GM12878 (cell line): ENCODE measurements around the gene ZNF628. TPM values are rescaled to one million over a fixed set of nuclear protein-coding genes. Genes with fewer than 3 reads are reported as not detected.
A peak's percentile ranks its signal among the peaks of the same experiment; 100 is the strongest.

Experiments used
- ATAC-seq: fragments of 200-7000 bp; cut with Tn5 transposase; 3 replicates; pipeline ENCODE4 v1.9.1; 2020; ENCODE audit warnings: mild to moderate bottlenecking, moderate library complexity
- BruUV-seq: library from RNA; stranded (reverse); fragments of 400-500 nt; replicated peaks from 2 replicates; lab custom pipeline; 2021; lab: Mats Ljungman, UMichigan
- CTCF ChIA-PET: fragments of 300-600 bp; sonication (Branson Sonifier 250); formaldehyde crosslinking; extraction: SDS; loops from one replicate; lab custom pipeline; 2021; ENCODE audit warnings: inconsistent platforms; lab: Yijun Ruan, JAX
- POLR2A ChIA-PET: fragments of 350-600 bp; formaldehyde crosslinking; extraction: SDS; loops from one replicate; lab custom pipeline; 2021; ENCODE audit warnings: inconsistent platforms; lab: Charles Lee
- RAD21 ChIA-PET: fragments of 300-600 bp; sonication (Branson Sonifier 250); formaldehyde crosslinking; loops from one replicate; lab custom pipeline; 2023; ENCODE audit warnings: antibody characterized with exemption; ENCODE audit not compliant: unreplicated experiment; lab: Charles Lee
- SMC1A ChIA-PET: fragments of 300-600 bp; sonication (Branson Sonifier 250); formaldehyde crosslinking; loops from one replicate; lab custom pipeline; 2023; ENCODE audit not compliant: unreplicated experiment, uncharacterized antibody; lab: Charles Lee
- DNase-seq: peaks from one replicate; pipeline ENCODE4 v3.0.0-alpha.2; 2011; ENCODE audit warnings: low read depth, low spot score
- FAIRE-seq: peaks from 3 replicates; lab custom pipeline; 2011; peaks lifted over from hg19 to GRCh38; lab: Jason Lieb, UNC
- H2AFZ ChIP-seq: 2 replicates; pipeline ENCODE4 v1.6.0; 2011; ENCODE audit warnings: low read depth, low read length, control low read depth; ENCODE audit not compliant: control insufficient read depth
- H3K27ac ChIP-seq: 2 replicates; pipeline ENCODE4 v1.5.1; 2011; ENCODE audit warnings: control low read depth; ENCODE audit not compliant: control insufficient read depth, insufficient read depth
- H3K27me3 ChIP-seq, 2 experiments: replicated peaks in 1 of 2; 2 replicates each; pipeline versions ENCODE4 v1.6.0 to v1.6.1; 2011; ENCODE audit warnings: low read length in 1 of 2; ENCODE audit not compliant: control insufficient read depth in 2 of 2, insufficient read depth in 2 of 2
- H3K36me3 ChIP-seq, 2 experiments: 2 replicates each; pipeline ENCODE4 v1.5.1; 2011; ENCODE audit warnings: low read length in 1 of 2; ENCODE audit not compliant: control insufficient read depth in 2 of 2, insufficient read depth in 2 of 2
- H3K4me1 ChIP-seq: 2 replicates; pipeline ENCODE4 v1.6.1; 2011; ENCODE audit warnings: mild to moderate bottlenecking, low read length, moderate library complexity, mixed read lengths; ENCODE audit not compliant: control insufficient read depth, insufficient read depth
- H3K4me2 ChIP-seq: 2 replicates; pipeline ENCODE4 v1.6.0; 2011; ENCODE audit warnings: control low read depth; ENCODE audit not compliant: control insufficient read depth, insufficient read depth
- H3K4me3 ChIP-seq: fragments of 200-600 bp; sonication (generic); 2 replicates; pipeline ENCODE4 v1.5.1; 2016
- H3K79me2 ChIP-seq: 2 replicates; pipeline ENCODE4 v1.6.0; 2011; ENCODE audit warnings: low read length; ENCODE audit not compliant: control insufficient read depth, insufficient read depth
- H3K9ac ChIP-seq: 2 replicates; pipeline ENCODE4 v1.8.0; 2011; ENCODE audit warnings: low read length, control low read depth, mixed read lengths; ENCODE audit not compliant: control insufficient read depth, insufficient read depth
- H3K9me3 ChIP-seq: replicated peaks from 3 replicates; pipeline ENCODE4 v1.5.1; 2011; ENCODE audit warnings: mild to moderate bottlenecking, low read length; ENCODE audit not compliant: control insufficient read depth, insufficient read depth
- H4K20me1 ChIP-seq: 2 replicates; pipeline ENCODE4 v1.6.0; 2011; ENCODE audit not compliant: control insufficient read depth, insufficient read depth
- CHD4 ChIP-seq: fragments of 200-600 bp; sonication (generic); IDR thresholded peaks from 2 replicates; pipeline ENCODE4 v1.6.1; 2016; ENCODE audit warnings: mild to moderate bottlenecking
- CREB1 ChIP-seq: IDR thresholded peaks from 2 replicates; pipeline ENCODE4 v1.6.1; 2012; ENCODE audit warnings: low read depth, mild to moderate bottlenecking, inconsistent platforms
- ELK1 ChIP-seq: IDR thresholded peaks from 2 replicates; pipeline ENCODE4 v1.6.1; 2012; ENCODE audit warnings: low read depth, low read length, improper control_type of control experiment
- ETV6 ChIP-seq, 2 experiments: fragments of 450-650 bp in 1 of 2; IDR thresholded peaks in 1 of 2; conservative IDR thresholded peaks in 1 of 2; 2 replicates each; pipeline ENCODE4 v1.6.1; 2014; ENCODE audit warnings: antibody characterized with exemption in 1 of 2, borderline replicate concordance in 1 of 2, low read depth in 1 of 2, mild to moderate bottlenecking in 1 of 2, moderate library complexity in 1 of 2
- GATAD2B ChIP-seq: fragments of 450-650 bp; conservative IDR thresholded peaks from 2 replicates; pipeline ENCODE4 v1.6.1; 2017; ENCODE audit warnings: low read depth, mild to moderate bottlenecking, moderate library complexity
- HDAC6 ChIP-seq: fragments of 200-600 bp; sonication (generic); IDR thresholded peaks from one replicate; pipeline ENCODE4 v1.8.0; 2017; ENCODE audit warnings: antibody characterized with exemption; ENCODE audit not compliant: unreplicated experiment
- HDGF ChIP-seq: fragments of 450-650 bp; IDR thresholded peaks from 2 replicates; pipeline ENCODE4 v1.6.1; 2016; ENCODE audit warnings: antibody characterized with exemption
- NBN ChIP-seq: fragments of 450-650 bp; IDR thresholded peaks from 2 replicates; pipeline ENCODE4 v1.6.1; 2016
- NRF1 ChIP-seq: conservative IDR thresholded peaks from 2 replicates; pipeline ENCODE4 v1.6.1; 2011; ENCODE audit warnings: mild to moderate bottlenecking, low read depth, low read length, improper control_type of control experiment
- SPI1 ChIP-seq: IDR thresholded peaks from 2 replicates; pipeline ENCODE4 v1.6.1; 2011; ENCODE audit warnings: low read depth, mild to moderate bottlenecking, low read length, moderate library complexity, borderline replicate concordance; ENCODE audit not compliant: insufficient read depth
- TCF12 ChIP-seq: IDR thresholded peaks from 2 replicates; pipeline ENCODE4 v1.6.1; 2011; ENCODE audit warnings: low read depth, mild to moderate bottlenecking, low read length
- ZBTB40 ChIP-seq: fragments of 450-650 bp; IDR thresholded peaks from 2 replicates; pipeline ENCODE4 v1.6.1; 2016; ENCODE audit warnings: mild to moderate bottlenecking, moderate library complexity, borderline replicate concordance
- WGBS: methylation state at CpG from one replicate; pipeline ENCODE4 v1.1.6; 2016; ENCODE audit warnings: low lambda C conversion rate; ENCODE audit not compliant: insufficient replicate concordance, insufficient coverage; ENCODE audit errors: missing lambda C conversion rate; 5-methylcytosine and 5-hydroxymethylcytosine counted together
- in situ Hi-C: fragments of 300-500 bp; cut with MboI; formaldehyde crosslinking; loops from 9 replicates; pipeline ENCODE4 v1.14.3; 2018; ENCODE audit warnings: mixed read lengths
- intact Hi-C: fragments of 100-400 bp; cut with micrococcal nuclease; formaldehyde crosslinking; loops from one replicate; pipeline ENCODE4 v1.14.2; 2022; ENCODE audit not compliant: unreplicated experiment
- polyA plus RNA-seq, 11 experiments: library from polyadenylated mRNA; depleted of rRNA in 4 of 11; unstranded in 6 of 11; stranded (reverse) in 5 of 11; fragments of >200 nt; fragmentation: Nextera tagmentation in 4 of 11; fragmentation: Illumina TruSeq in 1 of 11; extraction: Ambion mirVana in 4 of 11; extraction: Trizol in 1 of 11; gene quantifications; 1 replicate in 1 of 11; 2 replicates in 10 of 11; pipeline versions ENCODE4 v1.2.1 to v1.2.3, GENCODE V29; 2011 to 2016; ENCODE audit warnings: inconsistent platforms in 2 of 11, missing spikeins in 2 of 11, low read depth in 1 of 11
- total RNA-seq, 4 experiments: library from RNA; depleted of rRNA in 3 of 4; stranded (reverse); fragments of >200 nt in 3 of 4; fragmentation: Illumina TruSeq in 1 of 4; extraction: Trizol in 1 of 4; gene quantifications; 2 replicates each; pipeline versions ENCODE4 v1.2.1 to v1.2.3, GENCODE V29; 2013 to 2021
- TF ChIP-seq, protein P1 (sequence below): IDR thresholded peaks from 2 replicates; pipeline ENCODE4 v1.6.1; 2012; ENCODE audit warnings: mild to moderate bottlenecking, low read depth, low read length

ZNF628 gene
- total and polyA plus RNA-seq, 10 of the 15 experiments (the other 5 are each of a cell fraction or from before 2014, with no cell fraction given) = 0.04 to 11.3 (median 1.6) TPM; not detected in 1

DNA sequence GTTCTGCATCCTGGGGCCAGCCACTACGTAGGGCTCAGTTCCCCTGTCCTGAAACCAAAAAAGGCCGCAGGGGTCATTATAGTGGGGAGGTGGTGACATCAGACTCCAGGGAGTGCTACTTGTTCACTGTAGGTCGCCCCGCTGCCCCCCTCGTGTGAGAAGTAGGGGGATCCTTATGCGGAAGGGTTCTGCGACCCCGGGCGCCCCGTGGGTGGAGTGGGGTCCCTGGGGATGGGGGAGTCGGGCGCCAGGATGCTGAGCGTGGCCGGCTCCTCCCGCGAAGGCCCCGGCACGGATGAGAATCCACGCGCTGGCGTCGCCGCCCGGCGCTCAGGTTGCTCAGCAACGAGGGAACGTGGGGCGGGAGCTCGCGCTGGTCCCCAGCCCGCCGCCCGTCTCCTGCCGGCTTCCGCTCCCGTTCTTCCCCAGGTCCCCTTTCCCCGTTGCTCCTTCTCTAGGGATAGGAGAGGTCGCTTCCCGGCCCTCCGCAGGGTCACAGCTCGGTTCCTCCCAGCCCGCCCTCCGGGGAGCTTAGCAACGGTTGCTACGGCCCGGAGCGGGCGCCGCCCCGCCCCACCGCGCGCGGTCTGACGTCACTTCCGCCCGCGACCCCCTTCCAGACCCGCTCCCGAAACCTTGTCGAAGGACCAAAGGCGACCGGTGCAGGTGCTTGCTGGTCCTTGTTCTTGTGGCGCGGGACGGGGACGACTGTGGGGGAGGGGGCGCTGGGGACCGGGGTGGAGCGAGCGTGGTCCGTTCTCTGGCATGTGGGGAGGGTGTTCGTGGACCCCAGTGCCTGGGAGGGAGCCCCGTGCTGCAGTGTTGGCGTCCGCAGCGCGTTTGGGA lies 8.4 kb downstream of the ZNF628 start, which contains the start of gene NAT14:
Gene NAT14 (plus strand): TSS at position 596 of the 846 bp plus-strand sequence. CDS start 521 bp downstream, outside the sequence.
- FAIRE-seq (peak; percentile 76), DNase-seq (no peak), ATAC-seq (peak; percentile 85)
- H3K4me2 ChIP-seq = peak within 1 kb of the TSS; percentile 68
- H3K27me3 ChIP-seq = no peaks in the 10 kb centered on the region
- SMC1A ChIA-PET = interaction anchor here (0.9 to 1.6 kb wide), 4 partner anchors 8 to 115 kb away, joined by 3 to 7 read pairs (median 4); partner anchors contain the start of genes FIZ1 and ZNF628
- WGBS = 2% methylated on average over 54 of the region's 78 CpGs
- H4K20me1 ChIP-seq = no peaks in the 10 kb centered on the region
- H3K4me1 ChIP-seq = peaks cover 8% of the 10 kb centered on the region
- CTCF ChIA-PET = interaction anchor here (0.5 to 1.7 kb wide), 6 partner anchors 8 to 769 kb away, joined by 3 to 16 read pairs (median 4); partner anchors contain the start of genes ISOC2 and ZNF628
- peak within 1 kb of the TSS; percentile 86 for H2AFZ ChIP-seq
- H3K9ac ChIP-seq = peak within 1 kb of the TSS; percentile 78
- peak within 1 kb of the TSS; percentile 58; the same call in 1 of the 2 replicates for H3K27ac ChIP-seq
- intact Hi-C loops (no loop called here), in situ Hi-C loops (no loop called here)
- peak within 1 kb of the TSS; percentile 78 for H3K4me3 ChIP-seq
- H3K9me3 ChIP-seq = no peaks in the 10 kb centered on the region
- RAD21 ChIA-PET = interaction anchor here (1.0 to 1.3 kb wide), 5 partner anchors 9 to 146 kb away, joined by 3 to 10 read pairs (median 3); partner anchors contain the start of genes ISOC2 and ZNF628
- BruUV-seq = no TSS peak
- POLR2A ChIA-PET = interaction anchor here (0.6 to 1.0 kb wide), 3 partner anchors 19 to 228 kb away, joined by 3 to 4 read pairs (median 3); no protein-coding TSS in a partner anchor
- H3K79me2 ChIP-seq = no peaks in the 10 kb centered on the region; the same call in 1 of the 2 replicates
- H3K36me3 ChIP-seq = peaks cover 0 to 9% of the 10 kb centered on the region in 2 experiments; a peak in 2 of 4 replicates
- TF ChIP-seq, protein P1, sequence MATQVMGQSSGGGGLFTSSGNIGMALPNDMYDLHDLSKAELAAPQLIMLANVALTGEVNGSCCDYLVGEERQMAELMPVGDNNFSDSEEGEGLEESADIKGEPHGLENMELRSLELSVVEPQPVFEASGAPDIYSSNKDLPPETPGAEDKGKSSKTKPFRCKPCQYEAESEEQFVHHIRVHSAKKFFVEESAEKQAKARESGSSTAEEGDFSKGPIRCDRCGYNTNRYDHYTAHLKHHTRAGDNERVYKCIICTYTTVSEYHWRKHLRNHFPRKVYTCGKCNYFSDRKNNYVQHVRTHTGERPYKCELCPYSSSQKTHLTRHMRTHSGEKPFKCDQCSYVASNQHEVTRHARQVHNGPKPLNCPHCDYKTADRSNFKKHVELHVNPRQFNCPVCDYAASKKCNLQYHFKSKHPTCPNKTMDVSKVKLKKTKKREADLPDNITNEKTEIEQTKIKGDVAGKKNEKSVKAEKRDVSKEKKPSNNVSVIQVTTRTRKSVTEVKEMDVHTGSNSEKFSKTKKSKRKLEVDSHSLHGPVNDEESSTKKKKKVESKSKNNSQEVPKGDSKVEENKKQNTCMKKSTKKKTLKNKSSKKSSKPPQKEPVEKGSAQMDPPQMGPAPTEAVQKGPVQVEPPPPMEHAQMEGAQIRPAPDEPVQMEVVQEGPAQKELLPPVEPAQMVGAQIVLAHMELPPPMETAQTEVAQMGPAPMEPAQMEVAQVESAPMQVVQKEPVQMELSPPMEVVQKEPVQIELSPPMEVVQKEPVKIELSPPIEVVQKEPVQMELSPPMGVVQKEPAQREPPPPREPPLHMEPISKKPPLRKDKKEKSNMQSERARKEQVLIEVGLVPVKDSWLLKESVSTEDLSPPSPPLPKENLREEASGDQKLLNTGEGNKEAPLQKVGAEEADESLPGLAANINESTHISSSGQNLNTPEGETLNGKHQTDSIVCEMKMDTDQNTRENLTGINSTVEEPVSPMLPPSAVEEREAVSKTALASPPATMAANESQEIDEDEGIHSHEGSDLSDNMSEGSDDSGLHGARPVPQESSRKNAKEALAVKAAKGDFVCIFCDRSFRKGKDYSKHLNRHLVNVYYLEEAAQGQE = no peak
- TF ChIP-seq HDAC6 (no peak), ZBTB40 (peak; percentile 73), CREB1 (peak; percentile 88), NRF1 (no peak), NBN (0 out of 2 replicates have a peak, but pooled peaks have one; percentile 42), CHD4 (no peak), ELK1 (peak; percentile 73; the same call in 1 of the 2 replicates), GATAD2B (no peak), ETV6 (conservative IDR thresholded peaks at IDR 0.05 in 1 of 2, IDR thresholded peaks at IDR 0.05 in 1 of 2; ENCODE audit: borderline replicate concordance in 1 of 2, low read depth in 1 of 2) (no peak), TCF12 (no peak), HDGF (no peak), SPI1 (peak; percentile 23; the same call in 1 of the 2 replicates)
